HepG2 (cell line): ENCODE measurements around the gene SRP14. TPM values are rescaled to one million over a fixed set of nuclear protein-coding genes. Genes with fewer than 3 reads are reported as not detected.

ENCODE experiments used
- ADNP ChIP-seq: sonication (generic); formaldehyde crosslinking; IDR thresholded peaks from 2 replicates; pipeline ENCODE4 v1.4.0; 2020; ENCODE audit warnings: missing genetic modification reagents
- AGO1 ChIP-seq: fragments of 200-400 bp; formaldehyde crosslinking; IDR thresholded peaks from 2 replicates; pipeline ENCODE4 v1.6.1; 2017; ENCODE audit warnings: mild to moderate bottlenecking, low read depth, low read length, moderate library complexity; ENCODE audit not compliant: poor library complexity, severe bottlenecking
- CBX1 ChIP-seq: IDR thresholded peaks from one replicate; pipeline ENCODE4 v1.6.1; 2016; ENCODE audit warnings: antibody characterized with exemption, low read depth
- EP300 ChIP-seq, 3 experiments: sonication (generic) in 1 of 3; formaldehyde crosslinking in 1 of 3; IDR thresholded peaks; 2 replicates each; pipeline versions ENCODE4 v1.5.1 to v1.6.1; 2011 to 2020; ENCODE audit warnings: low read depth in 2 of 3, low read length in 2 of 3, borderline replicate concordance in 1 of 3, improper control_type of control experiment in 1 of 3, mild to moderate bottlenecking in 1 of 3, missing genetic modification reagents in 1 of 3, moderate library complexity in 1 of 3
- HOXA3 ChIP-seq: sonication (generic); formaldehyde crosslinking; IDR thresholded peaks from 2 replicates; pipeline ENCODE4 v1.5.0; 2020; ENCODE audit warnings: missing genetic modification reagents
- IKZF4 ChIP-seq: sonication (generic); formaldehyde crosslinking; IDR thresholded peaks from 2 replicates; pipeline ENCODE4 v1.5.1; 2020; ENCODE audit warnings: borderline replicate concordance, mild to moderate bottlenecking, low read depth, missing genetic modification reagents; ENCODE audit errors: not compliant biosample characterization
- RBFOX2 ChIP-seq: fragments of 200-400 bp; formaldehyde crosslinking; IDR thresholded peaks from 2 replicates; pipeline ENCODE4 v1.6.1; 2017; ENCODE audit warnings: low read depth, mild to moderate bottlenecking, low read length
- SAP130 ChIP-seq: IDR thresholded peaks from 2 replicates; pipeline ENCODE4 v1.6.1; 2016; ENCODE audit warnings: low read depth
- SMAD3 ChIP-seq: sonication (generic); formaldehyde crosslinking; IDR thresholded peaks from 2 replicates; pipeline ENCODE4 v1.4.0; 2020; ENCODE audit warnings: missing genetic modification reagents
- ZBTB1 ChIP-seq: sonication (generic); formaldehyde crosslinking; IDR thresholded peaks from 2 replicates; pipeline ENCODE4 v1.4.0; 2020; ENCODE audit warnings: missing genetic modification reagents, borderline replicate concordance
- ZBTB20 ChIP-seq: sonication (generic); formaldehyde crosslinking; IDR thresholded peaks from 2 replicates; pipeline ENCODE4 v1.8.1; 2023; ENCODE audit warnings: missing genetic modification reagents, low read depth, mild to moderate bottlenecking, borderline replicate concordance
- ZFP91 ChIP-seq: sonication (generic); formaldehyde crosslinking; IDR thresholded peaks from 2 replicates; pipeline ENCODE4 v1.9.0; 2022; ENCODE audit warnings: missing genetic modification reagents, mild to moderate bottlenecking, borderline replicate concordance
- ZNF414 ChIP-seq: sonication (generic); formaldehyde crosslinking; IDR thresholded peaks from 2 replicates; pipeline ENCODE4 v1.5.0; 2020; ENCODE audit warnings: missing genetic modification reagents
- ZNF513 ChIP-seq: sonication (generic); formaldehyde crosslinking; conservative IDR thresholded peaks from 2 replicates; pipeline ENCODE4 v1.5.0; 2020; ENCODE audit warnings: missing genetic modification reagents
- ZNF687 ChIP-seq: sonication (generic); formaldehyde crosslinking; IDR thresholded peaks from 2 replicates; pipeline ENCODE4 v1.5.1; 2020; ENCODE audit warnings: mild to moderate bottlenecking, missing genetic modification reagents, moderate library complexity
- ZSCAN30 ChIP-seq: sonication (generic); formaldehyde crosslinking; IDR thresholded peaks from 2 replicates; pipeline ENCODE4 v1.5.0; 2020; ENCODE audit warnings: mild to moderate bottlenecking, missing genetic modification reagents
- polyA plus RNA-seq, 8 experiments: library from polyadenylated mRNA; depleted of rRNA in 3 of 8; stranded (reverse) in 7 of 8; unstranded in 1 of 8; fragments of >200 nt; fragmentation: Illumina TruSeq in 4 of 8; extraction: Trizol in 4 of 8; gene quantifications; 2 replicates each; pipeline versions ENCODE4 v1.2.1 to v1.2.3, GENCODE V29; 2011 to 2016; ENCODE audit warnings: low read depth in 4 of 8, missing spikeins in 1 of 8, mixed read lengths in 1 of 8; ENCODE audit not compliant: insufficient read depth in 1 of 8
- total RNA-seq, 5 experiments: library from RNA; depleted of rRNA; stranded (reverse); fragments of >200 nt; fragmentation: Illumina TruSeq; extraction: Trizol; gene quantifications; 2 replicates each; pipeline ENCODE4 v1.2.3, GENCODE V29; 2016; ENCODE audit warnings: low read depth in 1 of 5

Gene SRP14
- total and polyA plus RNA-seq, 2 of the 13 experiments (the other 11 are each of a cell fraction or from before 2014, with no cell fraction given): 208 to 356 TPM

- TF ChIP-seq ZFP91 (CRISPR knock-in tag) (peak; percentile 53; the same call in 1 of the 2 replicates), SMAD3 (CRISPR knock-in tag) (no peak), ZNF414 (CRISPR knock-in tag) (no peak), ZNF687 (CRISPR knock-in tag) (peak; percentile 91), CBX1 (no peak), ZBTB1 (CRISPR knock-in tag) (no peak), RBFOX2 (peak; percentile 80), ZNF513 (no peak), ADNP (CRISPR knock-in tag) (no peak), EP300 (IDR thresholded peaks at IDR 0.05; ENCODE audit: low read depth in 2 of 2, low read length in 2 of 2) (no peak), EP300 (CRISPR knock-in tag; IDR thresholded peaks at IDR 0.05; ENCODE audit: borderline replicate concordance) (peak; percentile 60; the same call in 1 of the 2 replicates), ZSCAN30 (no peak), HOXA3 (peak; percentile 67), AGO1 (no peak), ZBTB20 (CRISPR knock-in tag) (no peak; the same call in 1 of the 2 replicates), SAP130 (peak; percentile 50; the same call in 1 of the 2 replicates), IKZF4 (no peak)
Measured at GRCh38 chr15:40069178-40070165, 30.5 kb upstream of the SRP14 start (continued).
